MM.1S (cell line): ENCODE results near the gene ESPN.

ENCODE experiments used
- DNase-seq: peaks from one replicate; pipeline ENCODE4 v3.0.0-alpha.2; 2015
- H2AFZ ChIP-seq: fragments of 300-600 bp; sonication (generic); 2 replicates; pipeline ENCODE4 v1.6.0; 2016; ENCODE audit warnings: antibody characterized with exemption, low read length
- H3F3A ChIP-seq: fragments of 300-600 bp; sonication (generic); 2 replicates; pipeline ENCODE4 v1.6.1; 2016; ENCODE audit warnings: mild to moderate bottlenecking, antibody characterized with exemption, low read length, moderate library complexity, mixed read lengths; ENCODE audit not compliant: insufficient read depth
- H3K27ac ChIP-seq: fragments of 300-600 bp; sonication (generic); 2 replicates; pipeline ENCODE4 v1.5.1; 2016; ENCODE audit warnings: mild to moderate bottlenecking, low read length
- H3K27me3 ChIP-seq: fragments of 300-600 bp; sonication (generic); replicated peaks from 2 replicates; pipeline ENCODE4 v1.6.0; 2016; ENCODE audit warnings: low read length; ENCODE audit not compliant: insufficient read depth
- H3K36me3 ChIP-seq: fragments of 300-600 bp; sonication (generic); replicated peaks from 2 replicates; pipeline ENCODE4 v1.6.1; 2016; ENCODE audit warnings: mild to moderate bottlenecking, low read length, mixed read lengths; ENCODE audit not compliant: insufficient read depth
- H3K4me1 ChIP-seq: fragments of 300-600 bp; sonication (generic); 2 replicates; pipeline ENCODE4 v1.6.1; 2016; ENCODE audit warnings: low read length, mixed read lengths
- H3K4me2 ChIP-seq: fragments of 300-600 bp; sonication (generic); 2 replicates; pipeline ENCODE4 v1.6.0; 2016; ENCODE audit warnings: low read depth, low read length
- H3K4me3 ChIP-seq: fragments of 300-600 bp; sonication (generic); 2 replicates; pipeline ENCODE4 v1.5.1; 2016; ENCODE audit warnings: low read length, mixed read lengths
- H3K79me2 ChIP-seq: fragments of 300-600 bp; sonication (generic); 2 replicates; pipeline ENCODE4 v1.6.1; 2016; ENCODE audit warnings: mixed run types, low read length, mixed read lengths
- H3K9ac ChIP-seq: fragments of 300-600 bp; sonication (generic); 2 replicates; pipeline ENCODE4 v1.6.1; 2016; ENCODE audit warnings: low read length, mixed read lengths
- H3K9me2 ChIP-seq: fragments of 300-600 bp; sonication (generic); replicated peaks from 2 replicates; pipeline ENCODE4 v1.6.1; 2016; ENCODE audit warnings: mild to moderate bottlenecking, low read length, mixed read lengths; ENCODE audit not compliant: insufficient read depth
- H3K9me3 ChIP-seq: fragments of 300-600 bp; sonication (generic); replicated peaks from 2 replicates; pipeline ENCODE4 v1.6.1; 2016; ENCODE audit warnings: mild to moderate bottlenecking, low read length, mixed read lengths; ENCODE audit not compliant: insufficient read depth
- H4K20me1 ChIP-seq: fragments of 300-600 bp; sonication (generic); 2 replicates; pipeline ENCODE4 v1.6.1; 2016; ENCODE audit warnings: mild to moderate bottlenecking, low read length, moderate library complexity, mixed read lengths; ENCODE audit not compliant: insufficient read depth
- EZH2 ChIP-seq: fragments of 300-600 bp; sonication (generic); optimal IDR thresholded peaks from 2 replicates; pipeline ENCODE3; 2017; ENCODE audit warnings: low read depth, mild to moderate bottlenecking, antibody characterized with exemption, low read length, mixed read lengths
- EZH2phosphoT487 ChIP-seq: fragments of 300-600 bp; sonication (generic); IDR thresholded peaks from 2 replicates; pipeline ENCODE4 v1.6.1; 2018; ENCODE audit warnings: antibody characterized with exemption, low read length
- TF ChIP-seq, protein P1 (sequence below): fragments of 300-600 bp; sonication (generic); IDR thresholded peaks from 2 replicates; pipeline ENCODE4 v1.5.1; 2016; ENCODE audit warnings: antibody characterized with exemption, low read length, mixed read lengths

ESPN gene

DNA sequence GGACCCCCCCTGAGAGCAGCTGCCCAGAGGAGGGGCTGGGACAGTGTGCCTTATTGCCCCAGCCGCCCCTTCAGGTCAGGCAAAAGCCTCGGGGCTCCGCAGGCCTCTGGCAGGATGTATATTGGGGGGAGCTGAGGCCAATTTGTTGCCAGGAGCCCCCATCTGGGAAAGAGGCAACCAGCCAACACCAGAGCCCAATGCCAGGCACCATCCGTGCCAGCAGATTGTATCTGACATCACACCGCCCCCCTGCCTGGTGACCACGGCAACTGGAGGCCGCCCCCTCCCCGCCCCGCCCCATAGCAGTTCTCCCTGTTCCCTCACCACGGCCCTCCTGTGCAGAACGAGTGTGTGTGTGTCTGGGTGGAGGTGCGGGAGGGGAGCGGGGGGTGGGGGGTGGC lies 70.5 kb downstream of the ESPN start:
- H3K4me2 ChIP-seq: no peak overlapping the region
- no peaks in the 10 kb centered on the region for H3F3A ChIP-seq
- H3K9me2 ChIP-seq: no peaks in the 10 kb centered on the region
- H3K27me3 ChIP-seq: peaks cover 49% of the 10 kb centered on the region
- no peak overlapping the region for H3K4me3 ChIP-seq
- H3K36me3 ChIP-seq: no peaks in the 10 kb centered on the region
- no peak overlapping the region for H3K9ac ChIP-seq
- H3K4me1 ChIP-seq: peaks cover 3% of the 10 kb centered on the region; the same call in 1 of the 2 replicates
- H3K79me2 ChIP-seq: no peaks in the 10 kb centered on the region
- H4K20me1 ChIP-seq: no peaks in the 10 kb centered on the region
- no peak overlapping the region for H3K27ac ChIP-seq
- H2AFZ ChIP-seq: no peak overlapping the region
- TF ChIP-seq EZH2 (no peak), EZH2phosphoT487 (no peak)
- TF ChIP-seq, protein P1, sequence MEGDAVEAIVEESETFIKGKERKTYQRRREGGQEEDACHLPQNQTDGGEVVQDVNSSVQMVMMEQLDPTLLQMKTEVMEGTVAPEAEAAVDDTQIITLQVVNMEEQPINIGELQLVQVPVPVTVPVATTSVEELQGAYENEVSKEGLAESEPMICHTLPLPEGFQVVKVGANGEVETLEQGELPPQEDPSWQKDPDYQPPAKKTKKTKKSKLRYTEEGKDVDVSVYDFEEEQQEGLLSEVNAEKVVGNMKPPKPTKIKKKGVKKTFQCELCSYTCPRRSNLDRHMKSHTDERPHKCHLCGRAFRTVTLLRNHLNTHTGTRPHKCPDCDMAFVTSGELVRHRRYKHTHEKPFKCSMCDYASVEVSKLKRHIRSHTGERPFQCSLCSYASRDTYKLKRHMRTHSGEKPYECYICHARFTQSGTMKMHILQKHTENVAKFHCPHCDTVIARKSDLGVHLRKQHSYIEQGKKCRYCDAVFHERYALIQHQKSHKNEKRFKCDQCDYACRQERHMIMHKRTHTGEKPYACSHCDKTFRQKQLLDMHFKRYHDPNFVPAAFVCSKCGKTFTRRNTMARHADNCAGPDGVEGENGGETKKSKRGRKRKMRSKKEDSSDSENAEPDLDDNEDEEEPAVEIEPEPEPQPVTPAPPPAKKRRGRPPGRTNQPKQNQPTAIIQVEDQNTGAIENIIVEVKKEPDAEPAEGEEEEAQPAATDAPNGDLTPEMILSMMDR: no peak
- H3K9me3 ChIP-seq: no peaks in the 10 kb centered on the region
- DNase-seq: no peak

- Histone ChIP-seq H3K9me2 (no peaks in the 10 kb centered on the region), H3K9ac (no peak overlapping the region), H4K20me1 (no peaks in the 10 kb centered on the region), H3K27me3 (peaks cover 56% of the 10 kb centered on the region), H3K36me3 (no peaks in the 10 kb centered on the region), H3K9me3 (no peaks in the 10 kb centered on the region), H3F3A (no peaks in the 10 kb centered on the region), H3K79me2 (no peaks in the 10 kb centered on the region), H2AFZ (no peak overlapping the region), H3K4me1 (peaks cover 3% of the 10 kb centered on the region; the same call in 1 of the 2 replicates), H3K27ac (no peak overlapping the region), H3K4me3 (no peak overlapping the region), H3K4me2 (no peak overlapping the region)
- no peak for DNase-seq
- no peak for TF ChIP-seq EZH2
- TF ChIP-seq, protein P1: no peak
- TF ChIP-seq EZH2phosphoT487: no peak
Observed at GRCh38 chr1:6495540-6496364, 71.2 kb downstream of the ESPN start.

DNA sequence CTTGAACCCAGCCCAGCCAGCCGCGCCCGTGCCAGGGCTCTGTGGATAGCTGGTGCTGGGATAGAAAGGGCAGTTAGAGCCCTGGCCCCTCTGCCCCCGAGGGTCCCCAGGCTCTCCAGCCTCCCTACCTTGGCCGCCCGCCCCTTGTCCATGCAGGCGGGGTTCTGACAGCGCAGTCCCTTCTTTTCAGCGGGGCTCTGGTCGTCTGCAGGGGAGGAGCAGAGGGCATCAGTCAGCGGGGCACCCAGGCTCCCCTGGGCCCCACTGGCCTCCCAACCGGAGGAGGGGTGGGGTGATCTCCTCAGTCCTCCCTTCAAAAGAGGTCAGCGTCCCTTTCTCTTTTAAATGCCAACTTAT lies 71.8 kb downstream of the ESPN start:
- H3K4me3 ChIP-seq: no peak overlapping the region

More for the DNA sequence above, 71.8 kb downstream of the ESPN start:
- H3F3A ChIP-seq: no peaks in the 10 kb centered on the region
- H3K4me2 ChIP-seq: no peak overlapping the region
- H3K36me3 ChIP-seq: no peaks in the 10 kb centered on the region
- H4K20me1 ChIP-seq: no peaks in the 10 kb centered on the region
- H3K27me3 ChIP-seq: peaks cover 62% of the 10 kb centered on the region
- no peaks in the 10 kb centered on the region for H3K79me2 ChIP-seq
- no peak overlapping the region for H3K27ac ChIP-seq
- no peaks in the 10 kb centered on the region for H3K9me3 ChIP-seq
- H3K9me2 ChIP-seq: no peaks in the 10 kb centered on the region
- no peak overlapping the region for H2AFZ ChIP-seq
- no peaks in the 10 kb centered on the region for H3K4me1 ChIP-seq
- TF ChIP-seq EZH2phosphoT487 (no peak), EZH2 (no peak)
- TF ChIP-seq, protein P1: no peak
- H3K9ac ChIP-seq: no peak overlapping the region
- no peak for DNase-seq
